ENCODE measurements around the gene TMLHE.
"Not testable (repeated sequence)": the region's sequence is repeated elsewhere in the genome, so short reads cannot be mapped to it uniquely, and the experiment has no call there.

- TF ChIP-seq, protein P1, sequence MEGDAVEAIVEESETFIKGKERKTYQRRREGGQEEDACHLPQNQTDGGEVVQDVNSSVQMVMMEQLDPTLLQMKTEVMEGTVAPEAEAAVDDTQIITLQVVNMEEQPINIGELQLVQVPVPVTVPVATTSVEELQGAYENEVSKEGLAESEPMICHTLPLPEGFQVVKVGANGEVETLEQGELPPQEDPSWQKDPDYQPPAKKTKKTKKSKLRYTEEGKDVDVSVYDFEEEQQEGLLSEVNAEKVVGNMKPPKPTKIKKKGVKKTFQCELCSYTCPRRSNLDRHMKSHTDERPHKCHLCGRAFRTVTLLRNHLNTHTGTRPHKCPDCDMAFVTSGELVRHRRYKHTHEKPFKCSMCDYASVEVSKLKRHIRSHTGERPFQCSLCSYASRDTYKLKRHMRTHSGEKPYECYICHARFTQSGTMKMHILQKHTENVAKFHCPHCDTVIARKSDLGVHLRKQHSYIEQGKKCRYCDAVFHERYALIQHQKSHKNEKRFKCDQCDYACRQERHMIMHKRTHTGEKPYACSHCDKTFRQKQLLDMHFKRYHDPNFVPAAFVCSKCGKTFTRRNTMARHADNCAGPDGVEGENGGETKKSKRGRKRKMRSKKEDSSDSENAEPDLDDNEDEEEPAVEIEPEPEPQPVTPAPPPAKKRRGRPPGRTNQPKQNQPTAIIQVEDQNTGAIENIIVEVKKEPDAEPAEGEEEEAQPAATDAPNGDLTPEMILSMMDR (conservative IDR thresholded peaks at IDR 0.05): not testable (repeated sequence)
- TF ChIP-seq ZFX (IDR thresholded peaks at IDR 0.05): not testable (repeated sequence)
Observed at GRCh38 chrX:155635019-155635418, 22.3 kb upstream of the TMLHE start.

All from C4-2B (cell line).